PC-9 (cell line): Measurements from ENCODE around the gene KRT77.

Experiments used
- CTCF ChIP-seq: fragments of 200-600 bp; sonication (generic); conservative IDR thresholded peaks from 2 replicates; pipeline ENCODE4 v1.6.1; 2017; ENCODE audit warnings: mixed run types, antibody characterized with exemption, mild to moderate bottlenecking, moderate library complexity
- EZH2 ChIP-seq: fragments of 200-600 bp; sonication (generic); IDR thresholded peaks from 2 replicates; pipeline ENCODE4 v1.8.0; 2017; ENCODE audit warnings: antibody characterized with exemption, low read depth

- TF ChIP-seq CTCF (no peak), EZH2 (no peak)
Measured at GRCh38 chr12:52699373-52699772, 4.0 kb downstream of the KRT77 start.
